H4 (cell line): ENCODE data around the gene TLK1. TPM values are rescaled to one million over a fixed set of nuclear protein-coding genes. Genes with fewer than 3 reads are reported as not detected.
A peak's percentile ranks its signal among the peaks of the same experiment; 100 is the strongest.

Source experiments
- DNase-seq: peaks from one replicate; pipeline ENCODE4 v3.0.0-alpha.2; 2015; ENCODE audit warnings: low spot score
- total RNA-seq: library from RNA; depleted of rRNA; stranded (reverse); fragments of >200 nt; shearing (Covaris generic); gene quantifications from 2 replicates; pipeline ENCODE4 v1.2.3, GENCODE V29; 2014; rRNA removed

The TLK1 gene
- 7.8 and 9.0 TPM in 2 replicates for total RNA-seq

GRCh38 chr2:171160119-171160955, at the start of gene TLK1:
TSS of gene TLK1 (minus strand) at chr2:171160893. CDS start at chr2:171160428, 465 bp downstream.
- DNase-seq = peak; percentile 56

DNA sequence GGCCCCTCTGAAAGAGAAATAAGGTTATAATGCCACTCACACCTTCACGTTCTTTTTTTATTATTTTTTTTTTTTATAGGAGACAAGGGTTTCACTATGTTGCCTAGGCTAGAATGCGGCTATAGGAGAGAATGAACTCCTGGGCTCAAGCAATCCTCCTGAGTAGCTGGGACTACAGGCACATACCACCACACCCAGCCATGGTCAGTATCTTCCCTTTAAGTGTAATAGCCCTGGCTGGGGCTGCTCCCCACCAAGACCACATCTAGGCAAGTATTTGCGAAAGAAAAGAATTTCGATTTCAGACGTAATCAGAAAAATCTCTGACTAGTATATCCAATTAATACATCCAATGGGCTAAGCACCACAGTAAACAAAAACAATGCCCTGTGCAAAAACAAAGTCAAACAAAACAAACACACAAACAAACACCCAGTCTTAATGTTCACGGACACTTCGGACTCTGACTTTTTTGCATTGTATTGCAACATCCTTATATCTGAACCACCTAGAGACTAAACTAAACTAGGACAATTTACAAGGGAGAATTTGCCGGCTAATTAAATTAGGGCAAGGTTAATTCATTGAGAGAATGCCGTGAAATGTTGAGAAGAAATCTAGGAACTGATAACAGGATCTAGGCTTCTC, 49.6 kb upstream of the TLK1 start:
- DNase-seq = no peak

DNA sequence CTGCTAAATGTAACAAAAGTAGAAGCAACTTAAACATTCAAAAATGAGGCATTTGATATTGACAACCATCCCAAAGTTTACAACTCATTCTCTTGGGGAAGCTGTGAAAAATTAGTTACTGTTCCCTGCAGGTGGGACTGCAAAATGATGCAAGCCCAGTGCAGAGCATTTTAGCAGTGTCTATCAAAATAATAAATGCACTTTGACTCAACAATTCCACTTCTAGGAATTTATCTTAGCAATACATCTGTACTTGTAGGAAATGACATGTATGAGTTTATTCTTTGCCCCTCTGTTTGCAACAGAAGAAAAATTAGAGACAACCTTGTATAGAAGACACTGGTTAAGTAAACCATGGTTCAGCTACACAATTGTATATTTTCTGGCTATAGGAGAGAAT, 48.0 kb upstream of the TLK1 start:
- no peak for DNase-seq

DNA sequence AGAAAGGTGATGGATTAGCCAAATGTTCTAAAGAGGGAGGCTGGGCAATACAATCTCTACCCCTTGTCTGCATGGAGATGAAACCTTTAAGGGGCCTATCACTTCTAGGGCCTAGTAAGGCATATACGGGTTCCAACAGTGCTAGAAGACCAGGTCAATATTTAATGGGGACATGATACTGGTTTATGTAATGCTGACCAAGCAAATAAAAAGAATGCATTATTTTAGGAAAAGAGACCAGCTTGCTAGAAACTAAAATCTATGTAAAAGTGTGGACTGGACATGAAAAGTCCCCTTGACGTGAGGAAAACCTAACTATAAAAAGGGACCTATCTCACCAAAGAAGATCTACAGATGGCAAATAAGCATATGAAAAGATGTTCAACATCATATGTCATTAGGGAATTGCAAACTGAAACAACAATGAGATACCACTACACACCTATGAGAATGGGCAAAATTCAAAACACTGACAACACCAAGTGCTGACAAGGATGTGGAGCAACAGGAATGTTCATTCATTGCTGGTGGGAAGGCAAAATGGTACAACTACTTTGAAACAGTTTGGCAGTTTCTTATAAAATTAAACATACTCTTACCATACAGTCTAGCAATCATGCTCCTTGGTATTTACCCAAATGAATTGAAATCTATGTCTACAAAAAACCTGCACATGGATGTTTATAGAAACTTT, 45.9 kb upstream of the TLK1 start:
- no peak for DNase-seq

GRCh38 chr2:171205551-171205950, 44.9 kb upstream of the TLK1 start:
- DNase-seq = no peak

DNA sequence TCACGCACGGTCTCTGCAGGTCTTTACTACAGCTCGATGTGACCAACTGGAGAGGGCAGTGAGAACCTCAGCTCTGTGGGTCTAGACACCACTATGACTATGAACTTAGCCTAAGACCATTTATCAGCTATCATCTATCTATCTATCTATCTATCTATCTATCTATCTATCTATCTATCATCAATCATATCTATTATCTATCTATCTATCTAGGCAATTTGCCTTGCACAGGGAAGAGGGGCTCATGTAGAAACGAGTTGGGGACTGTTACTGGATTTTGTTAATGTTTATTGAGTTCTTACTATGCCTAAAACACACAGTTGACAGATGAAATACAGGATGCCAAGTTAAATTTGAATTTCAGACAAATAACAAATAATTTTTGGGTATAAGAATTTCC, 41.1 kb upstream of the TLK1 start:
- DNase-seq = no peak

DNA sequence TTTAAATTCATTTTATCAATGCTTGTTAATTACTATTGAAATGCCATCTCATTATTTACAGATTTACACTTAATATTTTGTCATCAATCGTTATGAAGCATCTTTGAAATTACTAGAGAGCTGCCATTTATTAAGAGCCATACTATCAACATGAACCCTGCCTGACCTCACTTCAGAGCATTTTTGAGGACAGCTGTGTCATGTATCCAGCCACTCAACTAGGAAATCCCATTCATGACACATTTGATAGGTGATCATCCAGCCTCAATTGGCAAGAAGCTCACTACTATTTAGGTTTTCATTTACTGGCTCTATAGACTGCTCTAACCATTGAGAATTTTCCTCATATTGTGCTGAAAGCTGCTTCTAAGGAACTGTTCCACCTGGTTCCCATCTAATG, 40.6 kb upstream of the TLK1 start:
- DNase-seq = no peak

- DNase-seq = no peak
Observed at GRCh38 chr2:171200469-171200868, 39.8 kb upstream of the TLK1 start.

GRCh38 chr2:171191021-171191420, 30.3 kb upstream of the TLK1 start:
- no peak for DNase-seq

- no peak for DNase-seq
Observed at GRCh38 chr2:171187819-171188218, 27.1 kb upstream of the TLK1 start.

DNA sequence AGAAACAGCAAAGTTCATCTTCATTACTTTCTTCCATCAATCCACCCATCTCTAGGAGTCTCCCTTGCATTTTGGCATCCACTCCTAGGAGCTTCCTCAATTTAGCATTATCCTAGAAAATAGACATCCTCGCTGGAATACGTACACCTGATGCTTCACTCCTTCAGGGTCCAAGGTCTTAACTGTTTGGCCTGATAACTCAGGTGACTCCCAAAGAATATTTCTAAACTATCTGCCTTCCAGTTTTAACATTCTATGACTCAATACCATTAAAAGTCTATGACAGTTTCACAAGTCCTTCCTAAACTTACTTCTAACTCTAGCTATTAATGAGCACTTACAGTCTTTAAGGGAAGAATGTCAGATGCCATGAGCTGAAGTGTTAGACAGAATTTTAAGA, 26.5 kb upstream of the TLK1 start:
- DNase-seq = no peak

GRCh38 chr2:171185941-171186340, 25.2 kb upstream of the TLK1 start:
- DNase-seq = no peak

DNA sequence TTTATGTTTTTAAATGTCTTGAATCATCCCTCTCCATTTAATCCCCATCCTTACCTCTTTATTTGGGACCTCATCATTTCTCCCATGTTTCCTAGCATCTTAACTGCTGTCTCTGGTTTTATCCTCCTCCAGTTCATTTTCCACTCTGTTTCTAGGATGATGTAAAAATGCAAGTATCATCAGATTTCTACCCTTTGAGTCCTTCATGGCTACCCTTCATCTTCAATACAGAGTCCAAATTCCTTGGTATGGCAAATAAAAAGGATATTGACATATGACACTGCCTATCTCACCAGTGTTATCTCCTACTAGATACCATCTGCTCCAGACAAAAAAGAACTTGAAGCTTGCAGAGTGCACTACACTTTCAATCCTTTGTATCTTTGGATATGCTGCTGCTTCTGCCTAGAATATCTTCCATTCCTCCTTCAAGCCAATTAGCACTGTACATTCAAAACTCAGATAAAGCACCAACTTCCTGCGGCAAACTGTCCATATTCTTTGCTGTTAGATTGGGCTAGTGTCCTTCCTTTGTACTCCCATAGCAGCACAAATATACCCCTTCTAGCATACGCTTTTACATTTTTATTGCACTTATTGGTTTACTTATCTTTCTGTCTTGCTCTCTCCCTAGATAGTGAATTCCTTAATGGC, 24.6 kb upstream of the TLK1 start:
- DNase-seq = no peak

- DNase-seq = no peak
Observed at GRCh38 chr2:171181064-171182049, 20.7 kb upstream of the TLK1 start.

DNA sequence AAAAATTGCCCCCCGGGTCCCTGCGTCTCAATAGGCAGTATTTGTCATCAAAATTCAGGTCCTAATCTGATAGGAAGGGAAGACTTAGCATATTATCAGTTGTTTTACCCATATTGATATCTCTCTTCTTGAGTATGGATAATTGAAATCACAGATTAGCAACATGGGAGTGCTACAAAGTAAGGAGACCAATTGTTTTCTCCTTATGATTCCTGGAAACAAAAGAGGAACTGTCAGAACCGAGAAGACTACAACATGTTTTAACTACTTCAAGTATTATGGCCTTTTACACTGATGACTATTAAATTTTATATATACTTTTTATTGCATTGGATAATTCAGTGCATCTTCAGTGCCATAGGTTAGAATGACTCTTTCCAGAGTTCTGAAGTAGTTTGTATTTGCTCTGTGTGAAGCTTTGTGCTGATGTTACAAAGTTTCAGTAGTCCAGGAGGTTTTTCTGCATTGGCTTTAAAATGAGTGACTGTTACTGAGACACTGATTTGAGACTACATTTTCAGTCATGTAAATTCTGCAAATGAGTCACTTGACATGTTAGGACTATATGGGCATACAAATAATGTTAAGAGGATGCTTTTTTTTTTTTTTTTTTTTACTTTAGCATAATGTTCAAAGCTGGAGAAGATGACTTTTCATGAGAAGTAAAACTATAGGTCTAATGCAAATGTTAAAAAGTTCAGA, 19.7 kb upstream of the TLK1 start:
- DNase-seq = no peak

- DNase-seq = no peak
Observed at GRCh38 chr2:171178993-171179392, 18.3 kb upstream of the TLK1 start.

- DNase-seq = no peak
Observed at GRCh38 chr2:171176516-171176915, 15.8 kb upstream of the TLK1 start.

DNA sequence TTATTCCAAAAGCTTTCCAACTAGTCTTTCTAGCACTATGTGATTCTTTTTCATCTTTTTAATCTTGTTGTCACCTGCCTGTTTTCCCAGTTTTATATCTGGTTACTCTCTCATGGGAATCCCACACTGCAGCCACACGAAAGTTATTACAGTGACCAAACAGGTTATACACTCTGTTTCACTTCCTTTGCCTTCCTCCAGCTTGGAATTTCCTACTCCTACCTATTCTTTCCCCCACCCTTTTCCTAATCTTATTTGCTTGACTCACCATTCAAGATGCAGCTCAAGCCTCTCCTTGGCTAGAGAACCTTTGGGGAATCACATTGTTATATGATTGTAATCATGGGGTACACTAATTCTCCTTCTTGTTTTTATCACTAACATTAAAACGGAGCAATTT, 13.4 kb upstream of the TLK1 start:
- DNase-seq = no peak

GRCh38 chr2:171173087-171173486, 12.4 kb upstream of the TLK1 start:
- no peak for DNase-seq

- no peak for DNase-seq
Observed at GRCh38 chr2:171171808-171172207, 11.1 kb upstream of the TLK1 start.
